CD4-positive, alpha-beta T cell treated with Interleukin-17A for 4 hours (primary cell): ENCODE results near the gene HABP4.

Experiments
- DNase-seq: peaks from one replicate; pipeline ENCODE4 v3.0.0-alpha.2; 2020; ENCODE audit warnings: mixed read lengths

The HABP4 gene

GRCh38 chr9:96480736-96481135 lies 30.8 kb downstream of the HABP4 start:
- DNase-seq, result no peak

- DNase-seq, result no peak
Measured at GRCh38 chr9:96482476-96482875, 32.5 kb downstream of the HABP4 start.

GRCh38 chr9:96483197-96483596 lies 33.2 kb downstream of the HABP4 start:
- no peak for DNase-seq

DNA sequence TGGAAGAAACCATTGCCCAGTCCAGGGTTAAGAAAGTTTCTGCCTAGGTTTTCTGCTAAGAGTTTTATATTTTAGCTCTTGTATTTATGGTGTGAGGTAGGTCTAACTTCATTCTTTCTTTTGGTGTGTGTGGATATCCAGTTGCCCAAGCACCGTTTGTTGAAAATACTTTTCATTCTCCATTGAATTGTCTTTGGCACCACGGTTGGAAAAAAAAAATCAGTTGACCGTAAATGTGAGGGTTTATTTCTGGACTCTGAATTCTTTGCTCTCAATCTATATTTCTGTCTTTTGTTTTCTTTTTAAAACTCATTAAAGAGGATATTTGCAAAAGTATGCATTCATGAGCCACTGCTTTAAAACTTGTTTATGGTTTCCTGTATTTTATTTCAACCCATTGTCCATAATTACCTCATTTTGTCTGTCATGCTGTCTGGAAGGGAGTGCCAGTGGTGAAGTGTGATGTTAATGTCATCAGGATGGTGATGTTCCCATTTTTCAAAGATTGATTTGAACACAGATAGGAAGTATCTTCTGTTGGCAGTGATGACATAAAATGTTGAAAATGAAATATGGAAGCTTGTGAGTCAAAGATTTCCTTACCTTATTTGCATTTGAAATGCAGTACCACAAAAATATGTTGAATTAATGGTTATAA lies 33.9 kb downstream of the HABP4 start:
- DNase-seq, result no peak

- no peak for DNase-seq
Measured at GRCh38 chr9:96484521-96484931, 34.6 kb downstream of the HABP4 start.

GRCh38 chr9:96485280-96485679 lies 35.3 kb downstream of the HABP4 start:
- DNase-seq, result no peak

- DNase-seq, result no peak
Measured at GRCh38 chr9:96486386-96487028, 36.5 kb downstream of the HABP4 start.

DNA sequence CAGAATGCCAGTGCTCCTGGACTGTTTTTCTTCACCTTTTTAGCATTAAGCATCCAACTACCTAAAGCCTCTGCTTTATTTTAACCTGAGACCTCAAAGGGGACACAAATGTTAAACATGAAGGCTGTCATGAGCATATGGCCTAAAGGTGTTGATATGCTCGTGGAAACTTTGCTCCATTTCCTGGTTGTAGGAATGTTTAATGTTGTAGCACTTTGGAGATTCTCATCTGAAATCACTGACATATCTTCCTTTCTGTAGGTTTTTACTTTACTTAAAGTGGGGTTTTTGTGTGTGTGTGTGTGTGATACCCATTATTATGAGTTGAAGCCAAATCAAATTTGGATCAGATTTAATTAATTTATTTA lies 37.0 kb downstream of the HABP4 start:
- DNase-seq, result no peak

DNA sequence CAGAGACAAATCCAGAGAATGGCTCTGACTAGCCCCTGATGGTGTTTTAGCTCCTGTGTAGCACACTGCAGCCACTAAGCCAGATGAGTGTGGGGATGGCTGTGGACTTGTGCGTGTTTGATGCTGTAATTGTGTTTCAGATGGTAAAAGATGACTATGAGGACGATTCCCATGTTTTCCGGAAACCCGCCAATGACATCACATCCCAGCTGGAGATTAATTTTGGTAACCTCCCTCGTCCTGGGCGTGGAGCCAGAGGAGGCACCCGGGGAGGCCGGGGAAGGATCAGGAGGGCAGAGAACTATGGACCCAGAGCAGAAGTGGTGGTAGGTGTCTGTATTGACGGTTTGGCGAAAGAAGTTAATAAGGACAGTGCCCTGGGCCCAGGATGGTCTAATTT lies 38.0 kb downstream of the HABP4 start:
- no peak for DNase-seq

DNA sequence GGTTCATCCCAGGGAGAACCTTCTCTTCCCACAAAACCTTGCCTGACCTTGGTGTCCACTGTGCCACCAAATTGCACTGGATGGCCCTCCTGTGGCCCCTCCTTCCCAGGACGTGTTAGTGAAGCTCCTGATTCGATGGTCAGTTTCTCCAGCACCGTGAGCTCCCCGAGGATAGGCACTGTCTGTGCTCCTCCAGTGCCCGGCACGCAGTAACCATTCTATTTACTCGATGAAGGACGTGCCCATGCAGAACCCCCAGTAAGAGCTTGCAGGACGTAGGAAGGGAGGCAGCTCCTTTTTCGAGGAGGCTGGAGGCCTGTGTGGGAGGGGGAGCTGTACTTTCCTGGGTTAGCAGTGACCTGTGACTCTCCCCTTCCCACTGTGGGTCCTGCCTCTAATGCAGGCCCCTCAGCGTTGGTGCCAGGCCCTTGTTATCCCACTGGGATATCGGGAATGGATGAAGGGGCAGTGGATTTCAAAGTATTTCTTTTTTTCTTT lies 39.6 kb downstream of the HABP4 start:
- no peak for DNase-seq

GRCh38 chr9:96490534-96491078 lies 40.6 kb downstream of the HABP4 start:
- no peak for DNase-seq

- DNase-seq, result peak; percentile 27
Measured at GRCh38 chr9:96491079-96491879, 41.3 kb downstream of the HABP4 start.

DNA sequence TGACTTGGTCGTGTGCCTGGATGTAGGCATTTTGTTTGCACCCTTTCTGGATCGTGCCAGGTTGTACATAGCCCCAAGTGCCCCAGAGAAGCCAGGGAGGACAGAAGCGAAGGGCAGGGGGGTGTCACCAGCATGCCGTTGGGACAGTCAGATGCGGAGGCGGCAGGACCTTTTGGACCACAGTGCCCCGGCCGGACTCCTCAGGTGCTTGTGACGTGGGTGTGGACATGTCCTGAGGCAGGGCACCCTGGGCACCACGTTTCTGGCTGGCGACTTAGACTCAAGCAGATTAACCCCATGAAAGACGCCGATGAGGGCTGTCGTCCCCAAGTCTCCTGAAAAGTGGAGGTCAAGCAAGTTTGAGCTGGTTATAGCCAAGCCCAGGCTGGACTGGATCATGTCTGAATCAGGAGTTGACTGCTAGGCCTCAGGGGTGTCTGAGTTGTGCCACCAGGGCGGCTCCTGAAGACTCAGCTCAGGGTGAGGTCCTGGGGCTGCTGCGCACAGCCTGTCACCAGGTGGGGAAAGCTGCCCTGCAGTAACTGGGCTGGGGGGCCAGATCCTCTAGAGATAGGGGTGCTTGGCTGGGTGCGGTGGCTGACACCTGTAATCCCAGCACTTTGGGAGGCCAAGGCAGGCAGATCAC lies 42.0 kb downstream of the HABP4 start:
- no peak for DNase-seq

DNA sequence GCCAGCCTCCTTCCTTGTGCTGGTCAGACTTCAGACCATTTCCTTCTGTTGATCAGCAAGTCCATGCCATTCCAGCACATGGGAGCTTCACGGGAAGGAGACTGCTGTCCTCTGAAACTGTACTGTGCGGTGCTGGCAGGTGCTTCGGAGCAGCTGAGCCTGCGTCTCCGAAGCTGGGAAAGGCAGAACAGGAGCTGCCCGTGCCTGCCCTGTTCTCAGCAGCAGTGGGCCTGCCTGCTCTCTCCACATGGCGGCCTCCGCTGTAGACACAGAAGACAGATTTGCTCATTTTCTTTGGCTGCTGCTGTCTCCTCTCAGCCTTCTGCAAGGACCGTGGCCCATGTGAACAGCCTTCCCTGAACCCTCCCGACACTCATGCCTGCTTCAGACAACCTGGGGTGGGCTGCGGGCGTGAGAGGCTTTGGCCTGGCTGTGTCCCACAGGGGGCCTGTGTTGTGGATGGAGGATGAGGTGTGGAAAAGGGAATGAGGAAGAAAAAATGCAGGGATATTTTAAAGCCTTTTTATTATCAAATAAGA lies 43.1 kb downstream of the HABP4 start:
- no peak for DNase-seq

GRCh38 chr9:96493757-96494156 lies 43.8 kb downstream of the HABP4 start:
- DNase-seq, result no peak

DNA sequence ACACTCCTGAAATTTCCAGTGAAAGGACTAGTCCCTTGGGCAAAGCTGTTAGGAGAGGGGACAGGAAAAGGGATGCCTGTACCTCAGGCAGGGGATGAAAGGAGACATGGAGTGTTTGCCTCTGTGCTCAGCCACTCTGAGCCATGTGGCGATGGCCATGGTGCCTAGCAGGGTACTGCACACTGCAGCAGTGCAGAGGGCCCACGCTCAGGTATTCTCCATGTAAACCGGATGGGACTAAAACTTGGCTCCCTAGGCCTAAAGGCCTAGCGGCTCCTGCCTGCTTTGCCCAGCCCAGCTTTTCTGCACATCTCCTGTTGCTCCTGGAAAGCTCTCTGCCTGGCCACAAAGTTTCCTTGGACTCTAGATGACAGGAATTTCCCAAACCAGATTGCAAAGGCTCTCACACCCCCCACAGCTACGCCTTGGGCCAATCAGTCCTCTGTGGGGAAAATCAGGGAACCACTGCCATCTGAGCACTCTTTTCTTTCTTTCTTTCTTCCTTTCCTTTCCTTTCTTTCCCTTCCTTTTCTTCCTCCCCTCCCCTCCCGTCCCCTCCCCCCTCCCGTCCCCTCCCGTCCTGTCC lies 44.3 kb downstream of the HABP4 start:
- DNase-seq, result no peak

DNA sequence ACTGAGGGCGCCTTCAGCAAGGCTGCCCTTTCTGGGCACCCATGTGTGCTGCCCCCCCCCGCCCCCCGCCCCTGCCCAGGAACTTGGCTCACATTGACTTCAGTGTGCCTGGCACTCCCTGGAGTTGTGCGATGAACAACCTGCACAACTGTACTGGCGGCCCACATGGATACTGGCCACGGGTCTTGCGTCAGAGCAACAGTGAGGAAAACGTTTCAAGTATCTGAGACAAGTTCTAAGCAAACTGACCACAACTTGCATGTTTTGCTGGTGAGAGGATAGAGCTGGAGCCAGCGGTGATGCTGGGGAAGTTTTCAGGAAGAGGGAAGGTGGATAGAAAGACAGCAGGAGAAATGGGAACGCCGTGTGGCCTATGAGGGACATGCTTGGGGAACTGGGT lies 45.4 kb downstream of the HABP4 start:
- no peak for DNase-seq

DNA sequence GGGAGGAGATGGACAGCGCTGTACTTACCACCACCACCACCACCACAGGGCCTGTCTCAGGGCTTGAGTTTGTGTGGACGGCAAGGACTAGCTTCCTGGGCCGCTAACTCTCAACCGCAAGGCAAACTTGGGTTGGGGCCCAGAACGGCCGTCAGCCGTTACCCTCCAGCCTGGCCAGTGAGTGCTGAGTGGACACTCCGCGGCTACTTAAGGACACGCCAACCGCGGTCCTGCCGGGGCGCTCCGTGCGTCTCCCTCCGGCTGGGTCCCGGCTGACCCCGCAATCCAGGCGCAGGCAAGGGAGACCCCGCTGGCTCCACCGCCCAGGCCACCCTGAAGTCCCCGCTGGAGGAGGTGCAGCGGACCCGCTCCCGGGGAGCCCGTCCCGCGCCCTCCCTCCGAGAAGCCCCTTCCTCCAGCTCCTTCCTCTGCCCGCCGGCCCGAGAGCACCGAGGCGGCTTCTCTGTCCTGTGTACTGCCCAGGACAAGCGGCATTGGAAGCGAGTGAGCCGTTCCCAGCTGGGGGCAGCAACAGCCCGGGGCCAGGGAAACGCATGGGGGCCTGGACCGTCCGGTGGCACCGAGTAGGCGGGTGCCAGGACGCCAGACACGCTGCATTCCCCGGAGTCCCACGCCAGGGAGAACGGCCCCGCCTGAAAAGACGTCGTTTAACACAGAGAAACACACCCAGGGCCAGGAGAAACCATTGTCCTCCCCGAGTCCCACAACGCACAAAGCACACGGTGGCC lies 46.6 kb downstream of the HABP4 start:
- no peak for DNase-seq

- no peak for DNase-seq
Measured at GRCh38 chr9:96497117-96497399, 47.1 kb downstream of the HABP4 start.

GRCh38 chr9:96498796-96499195 lies 48.8 kb downstream of the HABP4 start:
- no peak for DNase-seq

DNA sequence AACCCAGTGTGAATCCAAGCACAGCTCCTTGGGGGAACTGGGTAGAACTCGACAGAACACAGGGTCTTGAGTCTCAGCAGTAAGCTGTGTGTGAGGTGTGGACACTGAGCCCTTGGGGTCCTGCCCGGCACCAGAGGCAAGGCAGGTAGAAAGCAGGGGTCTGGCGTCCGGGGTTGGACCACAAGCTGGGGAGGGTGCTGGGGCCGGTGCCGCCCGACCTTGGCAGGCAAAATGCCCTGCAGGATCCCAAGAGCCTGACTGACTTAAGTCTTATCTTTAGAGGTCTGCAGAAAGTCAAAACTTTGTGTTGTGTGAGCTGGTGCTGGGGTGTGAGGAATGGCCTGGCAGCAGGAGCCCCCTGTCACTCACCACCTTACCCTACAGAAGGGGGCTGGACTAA lies 49.3 kb downstream of the HABP4 start:
- no peak for DNase-seq
